Left colon (tissue), 2 donors: ENCODE data around the gene HBEGF. TPM values are rescaled to one million over a fixed set of nuclear protein-coding genes. Genes with fewer than 3 reads are reported as not detected.
A peak's percentile ranks its signal among the peaks of the same experiment; 100 is the strongest.

Source experiments
- ATAC-seq: fragments of 200-7000 bp; cut with Tn5 transposase; one replicate; pipeline ENCODE4 v1.9.1; 2020; ENCODE audit warnings: mild to moderate bottlenecking, moderate library complexity
- DNase-seq, 2 donors: peaks; one replicate each; pipeline ENCODE4 v3.0.0-alpha.2; 2020
- intact Hi-C, 2 donors: fragments of 100-400 bp; cut with DNase I in 1 of 2; cut with micrococcal nuclease in 1 of 2; formaldehyde crosslinking; loops; one replicate each; pipeline versions ENCODE4 v1.11.2 to v1.14.0; 2022; cut with DNase I, micrococcal nuclease
- total RNA-seq, 2 donors: library from RNA; stranded (reverse); fragmentation: NEBNext Ultra II Directional; extraction: Animal tissue kit (Norgen Biotek cat#: 25700); gene quantifications; one replicate each; pipeline ENCODE4 v1.2.1, GENCODE V29; 2021
- donor health status: DM: no; HTN: no; CAD: no.
- donor health status: DM: yes; HTN: yes; CAD: no.

The HBEGF gene
- total RNA-seq, 2 donors from 2014 or later = 11.4 to 11.9 TPM

DNA sequence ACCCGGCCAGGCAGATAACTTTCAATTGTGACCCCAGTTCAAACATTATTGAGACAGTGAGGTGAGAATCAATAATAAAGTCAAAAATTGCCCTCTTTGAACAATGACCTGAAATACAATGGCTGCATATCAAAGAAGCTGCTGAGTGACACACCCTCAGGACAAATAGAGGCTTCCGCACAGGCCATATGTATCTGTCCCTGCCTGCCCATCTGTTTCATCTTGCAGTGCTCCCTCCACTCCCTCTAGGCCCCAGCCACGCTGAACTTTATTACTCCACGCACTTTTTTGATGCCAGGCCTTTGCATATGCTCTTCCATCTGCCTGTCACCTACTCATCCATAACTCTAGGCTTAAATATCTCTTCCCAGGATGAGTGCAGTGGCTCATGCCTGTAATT, 27.6 kb downstream of the HBEGF start:
- ATAC-seq = peak; percentile 91
- intact Hi-C loops = no loop called here
- DNase-seq = no peak

DNA sequence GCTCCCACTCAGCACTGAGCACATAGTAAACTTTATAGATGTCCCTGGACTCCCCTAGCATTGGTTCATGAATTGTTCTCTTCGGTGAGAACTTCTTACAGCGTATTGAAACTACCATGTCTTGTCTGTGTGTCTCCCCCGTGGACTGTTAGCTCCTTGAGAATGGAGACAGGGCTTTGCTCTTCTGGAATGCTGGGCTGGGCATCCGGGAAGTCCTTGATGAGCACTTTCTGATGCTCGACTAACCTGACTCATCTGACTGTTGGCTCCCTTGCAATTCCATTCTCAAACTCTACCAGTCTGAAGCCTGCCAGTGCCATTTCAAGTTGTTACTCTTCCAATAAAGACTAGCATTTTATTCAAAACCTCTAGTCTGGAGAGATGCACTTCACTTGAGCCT, 28.5 kb downstream of the HBEGF start:
- DNase-seq (no peak), ATAC-seq (no peak)
- intact Hi-C loops = no loop called here

DNA sequence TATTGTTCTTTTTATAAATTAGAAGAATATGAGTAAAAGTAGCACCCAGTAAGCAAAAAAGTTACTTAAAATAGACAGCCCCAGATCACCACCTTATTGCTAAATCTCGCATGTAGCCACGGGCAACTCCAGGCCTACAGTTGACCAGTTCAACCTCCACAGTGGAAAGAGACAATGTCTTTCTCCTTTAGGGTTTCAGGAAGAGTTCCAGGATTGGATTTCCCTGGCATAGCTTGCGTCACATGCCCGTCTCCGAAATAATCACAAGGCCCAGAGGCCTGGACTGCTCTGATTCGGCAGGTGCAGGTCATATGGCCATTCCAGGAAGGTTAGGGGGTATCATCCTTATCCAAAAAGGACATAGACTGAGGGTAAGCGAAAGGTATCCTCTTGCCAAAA, 33.6 kb downstream of the HBEGF start:
- ATAC-seq (no peak), DNase-seq (no peak)
- intact Hi-C loops = no loop called here

DNA sequence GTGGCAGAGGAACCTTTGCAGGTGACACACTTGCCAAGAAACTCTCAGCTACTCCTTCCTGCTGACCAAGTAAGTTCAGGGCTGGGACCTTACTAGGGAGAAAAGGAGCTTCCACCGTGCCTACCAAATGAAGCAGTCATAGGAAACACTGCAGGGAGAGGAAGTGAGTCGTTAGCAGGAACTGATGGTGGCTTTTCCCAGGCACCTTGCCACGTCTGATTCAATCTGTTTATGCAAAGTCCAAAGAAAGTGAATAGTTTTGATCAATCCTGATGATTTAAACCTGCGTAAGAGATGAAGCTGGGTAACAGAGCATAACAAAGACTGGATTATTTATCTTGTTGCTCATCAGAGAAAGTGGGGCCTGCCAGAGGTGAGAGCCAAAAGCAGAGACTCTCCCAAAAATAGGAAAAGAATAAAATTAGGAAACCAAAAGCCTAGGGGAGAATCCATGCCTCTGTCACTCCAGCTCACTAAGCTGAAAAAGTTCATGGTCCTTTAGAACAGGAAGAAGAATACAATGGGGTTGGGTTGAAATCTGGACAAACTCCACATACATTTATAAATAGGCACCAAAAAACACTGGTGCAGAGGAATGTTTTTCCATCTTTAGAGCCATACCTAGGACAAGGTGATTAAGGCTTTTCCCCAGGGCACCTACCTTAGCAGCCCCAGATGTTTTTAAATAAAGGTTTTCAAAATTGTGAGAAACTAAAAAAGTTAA, 34.2 kb downstream of the HBEGF start:
- intact Hi-C loops = no loop called here
- ATAC-seq (peak; percentile 43), DNase-seq (no peak)

DNA sequence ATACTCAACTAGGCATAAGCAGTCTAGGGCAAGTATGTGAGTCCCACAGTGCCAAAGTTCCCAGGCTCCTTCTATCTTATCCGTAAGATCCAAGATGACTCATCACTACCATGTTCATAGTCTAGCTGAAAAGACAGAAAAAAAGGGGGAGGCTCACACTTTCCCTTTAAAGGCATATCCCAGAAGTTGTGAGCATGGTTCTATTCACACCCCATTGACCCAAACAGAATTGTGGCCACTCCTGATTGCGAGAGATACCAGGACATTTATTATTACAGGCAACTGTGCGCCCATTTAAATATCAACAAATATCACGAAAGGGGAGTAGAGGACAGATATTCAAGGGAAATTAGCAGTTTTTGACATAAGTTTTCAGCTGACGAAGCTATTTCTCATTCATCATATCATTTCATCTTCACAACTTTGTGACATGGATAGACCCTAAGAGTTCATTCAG, 35.4 kb downstream of the HBEGF start:
- DNase-seq (no peak), ATAC-seq (peak; percentile 91)
- intact Hi-C loops = no loop called here

DNA sequence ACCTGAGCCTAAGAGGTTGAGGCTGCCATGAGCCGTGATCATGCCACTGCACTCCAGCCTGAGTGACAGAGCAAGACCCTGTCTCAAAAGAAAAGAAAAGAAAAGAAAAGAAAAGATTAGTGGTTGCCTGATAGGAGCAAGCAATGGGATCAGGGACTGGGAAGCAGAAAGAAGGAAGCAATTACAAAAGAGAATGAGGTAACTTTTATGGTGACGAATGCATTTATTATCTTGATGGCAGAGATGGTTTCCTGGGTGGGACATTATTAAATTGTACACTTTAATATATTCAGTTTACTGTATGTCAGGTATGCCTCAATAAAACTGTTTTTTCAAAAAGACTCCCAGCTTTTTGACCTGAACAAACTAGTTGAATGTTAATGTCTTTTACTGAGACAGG, 36.0 kb downstream of the HBEGF start:
- intact Hi-C loops = no loop called here
- ATAC-seq = peak; percentile 85

DNA sequence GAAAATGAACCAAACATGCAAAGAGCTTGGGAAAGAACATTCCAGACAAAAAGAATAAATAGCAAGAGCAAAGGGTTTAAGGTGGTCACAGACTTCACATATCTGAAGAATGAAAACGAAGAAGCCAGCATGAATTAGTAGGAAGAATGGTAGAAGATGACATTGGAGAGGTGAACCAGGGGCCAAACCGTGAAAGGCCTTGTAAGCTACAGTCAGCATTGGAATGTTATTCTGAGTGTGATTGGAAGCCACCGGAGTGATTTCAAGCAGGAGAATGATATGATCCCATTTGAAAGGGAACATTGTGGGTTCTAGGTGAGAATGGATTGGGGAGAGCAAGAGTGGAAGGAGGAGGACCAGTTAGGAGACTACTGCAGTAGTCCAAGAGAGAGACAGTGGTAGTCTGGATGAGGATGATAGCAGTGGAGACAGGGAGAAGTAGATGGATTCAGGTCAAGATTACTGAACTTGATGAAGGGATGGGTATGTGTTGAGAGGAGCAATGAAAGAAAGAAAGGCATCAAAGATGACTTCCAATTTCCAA, 36.6 kb downstream of the HBEGF start:
- ATAC-seq (no peak), DNase-seq (no peak)
- intact Hi-C loops = no loop called here

More for the DNA sequence above, 36.0 kb downstream of the HBEGF start:
- no peak for DNase-seq

DNA sequence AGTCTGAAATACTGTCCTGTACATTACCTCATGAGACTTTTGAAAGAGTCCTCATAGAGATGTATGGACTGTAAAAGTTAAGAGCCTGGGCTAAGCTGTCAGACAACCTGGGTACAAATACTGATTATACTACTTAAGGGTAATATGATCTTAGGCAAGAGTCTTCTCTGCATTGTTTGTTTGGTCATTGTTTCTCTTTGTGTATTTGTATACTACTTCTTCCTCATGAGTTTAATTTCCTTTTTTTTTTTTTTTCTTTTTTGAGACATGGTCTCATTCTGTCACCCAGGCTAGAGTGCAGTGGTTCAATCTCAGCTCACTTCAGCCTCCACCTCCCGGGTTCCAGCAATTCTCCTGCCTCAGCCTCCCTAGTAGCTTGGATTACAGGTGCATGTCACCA, 40.9 kb downstream of the HBEGF start:
- intact Hi-C loops = no loop called here
- no peak for ATAC-seq
- no peak for DNase-seq

DNA sequence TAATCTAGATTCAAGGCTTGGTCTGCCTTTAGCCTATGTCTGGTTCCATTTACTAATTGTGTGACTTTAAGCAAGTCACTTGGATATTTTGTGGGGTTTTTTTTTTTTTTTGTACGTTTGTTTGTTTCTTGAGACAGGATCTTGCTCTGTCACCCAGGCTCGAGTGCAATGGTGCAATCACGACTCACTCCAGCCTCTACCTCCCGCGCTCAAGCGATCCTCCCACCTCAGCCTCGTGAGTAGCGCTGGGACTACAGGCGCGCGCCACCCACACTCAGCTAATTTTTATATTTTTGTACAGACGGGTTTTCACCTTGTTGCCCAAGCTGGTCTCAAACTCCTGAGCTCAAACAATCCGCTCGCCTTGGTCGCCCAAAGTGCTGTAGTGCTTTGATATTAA, 42.4 kb downstream of the HBEGF start:
- intact Hi-C loops = no loop called here
- ATAC-seq (no peak), DNase-seq (no peak)

DNA sequence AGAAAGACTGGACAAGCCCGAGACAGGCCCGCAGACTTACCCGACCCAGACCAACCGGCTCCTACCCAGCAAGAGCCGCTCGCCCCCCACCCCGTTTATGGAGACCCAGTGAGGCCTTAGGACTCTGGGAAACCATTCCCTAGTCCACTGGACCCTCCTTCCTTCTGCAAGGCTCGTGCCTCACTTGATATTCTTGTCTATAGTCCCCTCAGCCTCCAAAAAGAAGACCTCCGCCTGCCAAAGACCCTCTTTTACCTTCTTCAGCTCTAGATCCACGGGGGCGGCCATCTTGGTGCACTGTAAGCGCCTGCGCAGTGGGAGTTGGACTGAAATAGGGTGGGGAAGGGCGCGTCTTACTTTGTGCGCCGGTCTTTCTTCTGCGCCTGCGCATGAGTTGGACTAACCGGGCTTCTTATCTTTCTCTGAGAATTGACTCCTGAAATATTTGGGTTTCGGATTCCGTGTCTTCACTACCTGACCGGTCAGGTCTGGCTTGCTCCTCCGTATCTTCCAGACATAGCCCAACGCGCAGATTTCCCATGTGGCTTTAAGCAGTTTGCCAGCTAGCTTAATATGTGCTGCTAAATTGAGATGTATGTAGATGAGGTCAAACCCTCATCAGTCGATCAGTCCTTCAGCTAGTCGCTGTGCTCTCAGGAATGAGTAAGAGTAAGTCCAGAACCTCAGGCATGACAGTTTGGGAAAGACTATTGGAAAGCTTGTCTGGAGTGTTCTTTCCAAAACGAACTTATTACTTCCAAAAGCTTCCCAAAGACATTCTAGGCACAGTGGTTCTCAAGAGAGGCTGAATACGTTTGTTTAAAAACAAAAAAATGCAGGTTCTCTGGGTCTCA, 43.4 kb downstream of the HBEGF start, which contains the start of gene PFDN1:
Gene PFDN1, minus strand, starts transcription at position 316 of the 854 bp plus-strand sequence. Its CDS starts 28 bp downstream, at position 288.
- DNase-seq (peak; percentile 94), ATAC-seq (peak; percentile 99)
- intact Hi-C loops = no loop called here

DNA sequence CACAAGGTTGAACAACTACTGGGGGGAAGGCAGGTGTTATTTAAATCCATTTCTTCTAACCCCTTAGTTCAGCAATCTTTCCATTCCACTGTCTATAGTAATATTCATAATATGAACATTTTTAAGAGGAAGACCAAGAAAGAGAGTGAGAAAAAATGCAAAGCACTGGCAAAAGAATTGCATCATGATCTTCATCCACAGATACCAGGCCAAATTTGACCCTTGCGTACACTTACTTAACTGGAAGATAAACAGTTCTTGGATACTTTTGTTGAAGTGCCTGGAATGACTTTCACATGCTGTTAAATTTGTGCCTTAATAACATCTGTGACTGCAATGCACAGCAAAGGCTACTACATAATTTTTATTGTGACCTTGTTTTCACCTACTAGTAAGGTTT, 45.3 kb downstream of the HBEGF start:
- intact Hi-C loops = no loop called here
- no peak for DNase-seq
- no peak for ATAC-seq

DNA sequence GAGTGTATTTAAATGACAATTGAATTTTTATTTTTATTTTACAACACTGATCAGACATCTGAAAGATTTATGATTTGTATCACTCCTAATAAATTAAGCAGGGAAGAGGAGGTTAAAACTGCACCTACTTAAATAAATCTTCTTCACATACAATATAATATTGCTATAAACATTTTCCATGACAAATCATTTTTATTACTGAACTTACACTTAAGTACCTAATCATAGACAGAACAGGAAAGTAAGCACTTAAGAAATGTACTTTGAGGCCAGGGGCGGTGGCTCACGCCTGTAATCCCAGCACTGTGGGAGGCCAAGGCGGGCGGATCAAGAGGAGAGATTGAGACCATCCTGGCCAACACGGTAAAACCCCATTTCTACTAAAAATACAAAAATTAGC, 47.3 kb downstream of the HBEGF start:
- DNase-seq (no peak), ATAC-seq (no peak)
- intact Hi-C loops = no loop called here

DNA sequence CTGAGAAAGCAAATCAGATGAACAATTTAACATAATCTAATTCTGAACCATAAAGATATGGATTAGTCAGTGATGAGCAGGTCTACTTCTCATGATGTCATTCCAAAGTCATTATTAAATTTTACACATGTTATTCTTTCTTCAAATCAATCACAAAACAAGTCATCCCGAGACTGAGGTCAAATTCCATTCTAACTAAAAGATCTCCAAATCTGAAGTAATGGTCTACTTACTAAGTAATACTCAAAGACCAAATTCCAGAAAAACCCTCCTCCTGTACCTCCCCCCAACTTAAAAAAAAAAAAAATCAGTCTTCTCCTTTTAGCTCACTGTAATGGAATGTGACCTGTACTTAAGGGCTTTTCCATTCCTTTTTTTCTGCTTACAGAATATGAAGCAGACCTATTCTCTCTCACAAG, 48.2 kb downstream of the HBEGF start:
- ATAC-seq (no peak), DNase-seq (no peak)
- intact Hi-C loops = no loop called here

DNA sequence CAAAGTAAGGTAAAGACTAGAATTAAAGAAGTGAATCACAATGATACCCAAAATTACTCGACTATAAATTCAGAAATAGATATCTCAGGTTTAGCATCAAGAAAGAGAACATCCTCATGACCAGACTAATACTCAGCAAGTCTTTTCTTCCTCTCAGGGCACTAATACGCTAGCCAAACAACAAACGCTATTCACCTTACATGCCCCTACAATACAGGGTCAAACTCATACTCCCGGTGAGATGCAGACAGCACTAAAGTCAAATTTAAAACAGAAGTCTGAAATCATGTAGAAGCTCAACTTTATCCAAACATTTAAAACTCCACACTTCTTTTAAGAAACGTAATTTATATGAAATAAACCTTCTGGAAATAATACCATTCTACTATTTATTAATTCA, 49.1 kb downstream of the HBEGF start:
- intact Hi-C loops = no loop called here
- ATAC-seq (no peak), DNase-seq (no peak)

DNA sequence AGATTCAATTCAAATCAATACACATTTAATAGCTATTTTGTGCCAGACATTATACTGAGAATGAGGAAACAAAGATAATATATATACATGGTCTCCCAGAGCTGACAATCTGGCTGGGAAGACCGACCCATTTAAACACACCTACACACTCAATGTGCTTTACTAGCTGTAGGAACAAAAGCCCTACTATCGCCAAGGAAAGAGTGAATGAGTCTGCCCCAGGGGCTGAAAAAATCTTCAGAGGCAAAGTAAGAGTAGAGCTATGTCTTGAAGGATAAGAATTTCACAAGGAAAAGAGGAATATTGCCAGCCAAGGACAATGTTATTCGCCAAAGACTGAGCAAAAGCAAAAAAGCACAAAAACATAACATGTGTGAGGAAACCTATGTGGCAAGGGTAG, 50.1 kb downstream of the HBEGF start:
- intact Hi-C loops = no loop called here
- no peak for DNase-seq
- ATAC-seq = no peak

DNA sequence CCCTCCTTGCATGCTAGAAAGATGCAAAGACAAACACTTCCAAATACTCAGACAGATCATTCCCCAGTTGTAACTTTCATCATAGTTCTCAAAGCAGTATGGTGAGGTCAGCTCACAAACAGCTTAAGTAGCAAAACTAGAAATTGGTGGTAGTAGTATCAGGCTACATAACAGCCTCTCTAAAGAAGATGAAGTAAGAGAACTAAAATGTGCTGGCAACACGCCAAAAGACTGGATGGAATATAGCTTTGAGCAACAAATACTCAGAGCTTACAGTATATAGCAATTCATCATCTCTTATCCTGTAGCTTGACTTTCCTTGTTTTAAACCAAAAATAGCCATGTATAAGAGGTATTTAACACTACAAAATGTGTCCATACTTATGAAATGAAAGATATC, 51.0 kb downstream of the HBEGF start:
- DNase-seq (peak in 1 of 2 donors; percentile 34), ATAC-seq (peak; percentile 11)
- intact Hi-C loops = no loop called here

DNA sequence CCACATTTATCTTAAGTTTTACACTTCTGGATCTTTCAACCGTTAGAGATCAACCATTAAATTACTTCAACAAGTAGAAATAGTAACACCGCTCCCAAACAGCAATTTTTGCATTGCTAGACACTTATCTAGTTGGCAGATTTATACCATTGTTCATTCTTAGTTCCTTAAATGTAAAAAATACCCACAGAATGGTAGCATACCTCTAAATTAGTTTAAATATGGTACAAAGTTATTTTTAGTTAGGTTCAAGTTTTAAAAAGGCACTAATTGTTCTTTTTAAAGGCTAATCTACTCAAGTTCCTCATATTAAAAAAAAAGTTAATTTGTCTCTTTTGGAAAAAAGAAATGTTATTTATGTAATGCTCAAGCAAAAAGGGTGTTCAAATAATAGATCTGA, 51.6 kb downstream of the HBEGF start:
- DNase-seq = no peak

DNA sequence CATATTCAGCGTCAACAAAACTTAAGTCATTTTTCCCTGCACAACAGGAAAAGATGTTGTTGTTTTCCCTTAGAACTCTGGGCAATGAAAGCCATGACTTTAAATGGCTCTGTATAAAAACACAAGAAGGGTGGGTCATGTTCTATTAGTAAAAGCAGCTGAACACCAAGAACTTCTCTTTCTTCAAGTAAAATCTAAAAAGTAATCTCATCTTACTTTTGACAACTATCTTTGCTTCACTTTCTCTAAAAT, 52.6 kb downstream of the HBEGF start:
- ATAC-seq = no peak
- DNase-seq = no peak
- intact Hi-C loops = no loop called here

More for the DNA sequence above, 51.6 kb downstream of the HBEGF start:
- intact Hi-C loops = no loop called here
- no peak for ATAC-seq

DNA sequence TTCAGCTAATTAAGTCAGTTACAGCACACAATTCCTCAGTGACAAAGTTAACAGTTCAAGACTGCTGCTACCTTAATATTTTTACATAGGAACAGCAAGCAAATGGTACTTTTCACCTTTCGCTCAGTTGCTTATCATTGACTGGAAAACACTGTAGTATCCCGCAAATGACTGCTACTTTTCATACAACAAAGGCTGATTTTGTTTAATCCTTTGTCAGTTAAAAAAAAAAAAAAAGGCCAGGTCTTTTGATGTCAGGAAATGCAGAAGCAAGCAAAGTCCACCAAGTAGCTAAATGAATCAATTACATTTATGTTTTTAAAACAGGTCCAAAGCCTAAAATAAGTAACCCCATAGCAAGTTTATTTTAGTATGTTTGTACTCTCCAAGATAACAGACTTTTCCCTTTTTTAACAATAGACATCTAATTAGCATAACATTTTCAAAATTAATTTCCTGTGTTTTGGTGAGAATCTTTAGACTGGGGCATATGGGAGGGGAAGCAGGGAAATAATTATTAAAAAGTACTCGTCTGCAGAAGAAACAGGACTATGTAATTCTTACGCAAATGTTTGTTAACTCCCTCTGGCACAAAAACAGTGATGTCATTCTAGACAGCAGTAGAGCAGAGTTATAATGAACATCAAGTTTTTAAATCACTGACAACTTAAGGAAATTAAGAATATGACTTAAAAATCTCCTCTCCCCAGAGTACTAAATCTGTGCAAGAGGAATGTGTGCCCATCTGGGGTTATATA, 53.1 kb downstream of the HBEGF start:
- intact Hi-C loops = no loop called here
- no peak for DNase-seq
- ATAC-seq = no peak
